ENCODE results near the gene CTLA4. TPM values are rescaled to one million over a fixed set of nuclear protein-coding genes. Genes with fewer than 3 reads are reported as not detected.

Gene CTLA4
- not detected in 2 replicates for total RNA-seq

GRCh38 chr2:203867561-203868200 lies at the start of gene CTLA4:
Gene CTLA4, plus strand, starts transcription at chr2:203867771. Its CDS starts 172 bp downstream, at chr2:203867943.
- DNase-seq (ENCODE audit: low read depth, low spot score): no peak

GRCh38 chr2:203818656-203819055 lies 48.9 kb upstream of the CTLA4 start:
- no peak for DNase-seq (ENCODE audit: low read depth, low spot score)

GRCh38 chr2:203819434-203820133 lies 48.0 kb upstream of the CTLA4 start:
- DNase-seq (ENCODE audit: low read depth, low spot score): no peak

- no peak for DNase-seq (ENCODE audit: low read depth, low spot score)
These were observed 46.6 kb upstream of the CTLA4 start for GRCh38 chr2:203820969-203821368.

GRCh38 chr2:203822240-203822639 lies 45.3 kb upstream of the CTLA4 start:
- no peak for DNase-seq (ENCODE audit: low read depth, low spot score)

GRCh38 chr2:203823173-203823572 lies 44.4 kb upstream of the CTLA4 start:
- DNase-seq (ENCODE audit: low read depth, low spot score): no peak

- DNase-seq (ENCODE audit: low read depth, low spot score): no peak
These were observed 43.5 kb upstream of the CTLA4 start for GRCh38 chr2:203824057-203824456.

GRCh38 chr2:203824603-203825002 lies 43.0 kb upstream of the CTLA4 start:
- no peak for DNase-seq (ENCODE audit: low read depth, low spot score)

GRCh38 chr2:203826704-203827103 lies 40.9 kb upstream of the CTLA4 start:
- no peak for DNase-seq (ENCODE audit: low read depth, low spot score)

- DNase-seq (ENCODE audit: low read depth, low spot score): no peak
These were observed 37.1 kb upstream of the CTLA4 start for GRCh38 chr2:203830304-203831055.

GRCh38 chr2:203835420-203835819 lies 32.2 kb upstream of the CTLA4 start:
- DNase-seq (ENCODE audit: low read depth, low spot score): no peak

- no peak for DNase-seq (ENCODE audit: low read depth, low spot score)
These were observed 31.4 kb upstream of the CTLA4 start for GRCh38 chr2:203835892-203836800.

- no peak for DNase-seq (ENCODE audit: low read depth, low spot score)
These were observed 26.8 kb upstream of the CTLA4 start for GRCh38 chr2:203840655-203841205.

GRCh38 chr2:203841654-203842053 lies 25.9 kb upstream of the CTLA4 start:
- DNase-seq (ENCODE audit: low read depth, low spot score): no peak

GRCh38 chr2:203842373-203842772 lies 25.2 kb upstream of the CTLA4 start:
- DNase-seq (ENCODE audit: low read depth, low spot score): no peak

- DNase-seq (ENCODE audit: low read depth, low spot score): no peak
These were observed 21.0 kb upstream of the CTLA4 start for GRCh38 chr2:203846490-203847105.

GRCh38 chr2:203849010-203849409 lies 18.6 kb upstream of the CTLA4 start:
- DNase-seq (ENCODE audit: low read depth, low spot score): no peak

GRCh38 chr2:203852760-203853159 lies 14.8 kb upstream of the CTLA4 start:
- no peak for DNase-seq (ENCODE audit: low read depth, low spot score)

GRCh38 chr2:203853271-203853670 lies 14.3 kb upstream of the CTLA4 start:
- no peak for DNase-seq (ENCODE audit: low read depth, low spot score)

- DNase-seq (ENCODE audit: low read depth, low spot score): no peak
These were observed 13.8 kb upstream of the CTLA4 start for GRCh38 chr2:203853722-203854121.

GRCh38 chr2:203855274-203855673 lies 12.3 kb upstream of the CTLA4 start:
- DNase-seq (ENCODE audit: low read depth, low spot score): no peak
